ENCODE data around the gene NSG1. TPM values are rescaled to one million over a fixed set of nuclear protein-coding genes. Genes with fewer than 3 reads are reported as not detected.

NSG1 gene
- total RNA-seq, 3 donors from 2014 or later, result 0.48 to 7.3 (median 6.2) TPM

DNA sequence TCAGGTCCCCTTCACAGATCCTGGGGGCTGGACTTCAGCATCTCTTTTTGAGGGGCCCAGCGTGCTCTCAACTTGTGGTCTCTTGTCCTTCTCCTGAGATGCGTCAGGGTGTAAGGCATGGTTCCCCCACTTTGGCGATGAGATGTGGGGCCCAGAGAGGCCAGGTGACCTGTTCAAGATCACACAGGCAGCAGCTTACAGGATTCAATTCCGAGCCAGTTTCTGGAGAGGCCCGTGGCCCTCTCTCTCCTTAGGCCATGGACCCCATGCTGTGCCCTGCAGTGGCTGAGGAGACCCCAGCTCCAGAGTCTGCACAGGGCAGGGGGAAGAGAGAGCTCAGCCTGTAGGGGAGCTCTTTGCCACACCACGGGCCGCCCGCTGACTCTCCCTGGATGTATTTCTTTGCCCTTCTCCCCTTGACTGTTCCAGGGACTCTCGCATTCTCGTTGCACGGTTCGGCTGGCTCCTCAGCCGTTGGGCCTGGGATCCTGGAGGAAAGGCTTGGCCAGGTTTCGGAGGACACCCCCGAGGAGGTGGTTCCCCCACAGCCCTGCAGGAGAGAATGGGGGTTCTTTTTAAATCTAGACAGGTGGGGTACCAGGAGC is 18.6 kb downstream of the NSG1 start:
- TF ChIP-seq POLR2AphosphoS5 (IDR thresholded peaks at IDR 0.05) (no peak), POLR2A (IDR thresholded peaks at IDR 0.05) (no peak)
- TF ChIP-seq, protein P1, sequence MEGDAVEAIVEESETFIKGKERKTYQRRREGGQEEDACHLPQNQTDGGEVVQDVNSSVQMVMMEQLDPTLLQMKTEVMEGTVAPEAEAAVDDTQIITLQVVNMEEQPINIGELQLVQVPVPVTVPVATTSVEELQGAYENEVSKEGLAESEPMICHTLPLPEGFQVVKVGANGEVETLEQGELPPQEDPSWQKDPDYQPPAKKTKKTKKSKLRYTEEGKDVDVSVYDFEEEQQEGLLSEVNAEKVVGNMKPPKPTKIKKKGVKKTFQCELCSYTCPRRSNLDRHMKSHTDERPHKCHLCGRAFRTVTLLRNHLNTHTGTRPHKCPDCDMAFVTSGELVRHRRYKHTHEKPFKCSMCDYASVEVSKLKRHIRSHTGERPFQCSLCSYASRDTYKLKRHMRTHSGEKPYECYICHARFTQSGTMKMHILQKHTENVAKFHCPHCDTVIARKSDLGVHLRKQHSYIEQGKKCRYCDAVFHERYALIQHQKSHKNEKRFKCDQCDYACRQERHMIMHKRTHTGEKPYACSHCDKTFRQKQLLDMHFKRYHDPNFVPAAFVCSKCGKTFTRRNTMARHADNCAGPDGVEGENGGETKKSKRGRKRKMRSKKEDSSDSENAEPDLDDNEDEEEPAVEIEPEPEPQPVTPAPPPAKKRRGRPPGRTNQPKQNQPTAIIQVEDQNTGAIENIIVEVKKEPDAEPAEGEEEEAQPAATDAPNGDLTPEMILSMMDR (IDR thresholded peaks at IDR 0.05), result no peak
- H3K4me3 ChIP-seq, result no peak overlapping the region
- peaks cover 0 to 23% of the 10 kb centered on the region in 2 donors for H3K27me3 ChIP-seq
- H3K9me3 ChIP-seq, result no peaks in the 10 kb centered on the region
- no peak overlapping the region for H3K27ac ChIP-seq
- no peaks in the 10 kb centered on the region for H3K36me3 ChIP-seq
- no peak for DNase-seq (ENCODE audit: low spot score in 2 of 2)
- no peaks in the 10 kb centered on the region for H3K4me1 ChIP-seq
- intact Hi-C loops (cut with DNase I; ENCODE audit: low total_unique reads), result no loop called here

DNA sequence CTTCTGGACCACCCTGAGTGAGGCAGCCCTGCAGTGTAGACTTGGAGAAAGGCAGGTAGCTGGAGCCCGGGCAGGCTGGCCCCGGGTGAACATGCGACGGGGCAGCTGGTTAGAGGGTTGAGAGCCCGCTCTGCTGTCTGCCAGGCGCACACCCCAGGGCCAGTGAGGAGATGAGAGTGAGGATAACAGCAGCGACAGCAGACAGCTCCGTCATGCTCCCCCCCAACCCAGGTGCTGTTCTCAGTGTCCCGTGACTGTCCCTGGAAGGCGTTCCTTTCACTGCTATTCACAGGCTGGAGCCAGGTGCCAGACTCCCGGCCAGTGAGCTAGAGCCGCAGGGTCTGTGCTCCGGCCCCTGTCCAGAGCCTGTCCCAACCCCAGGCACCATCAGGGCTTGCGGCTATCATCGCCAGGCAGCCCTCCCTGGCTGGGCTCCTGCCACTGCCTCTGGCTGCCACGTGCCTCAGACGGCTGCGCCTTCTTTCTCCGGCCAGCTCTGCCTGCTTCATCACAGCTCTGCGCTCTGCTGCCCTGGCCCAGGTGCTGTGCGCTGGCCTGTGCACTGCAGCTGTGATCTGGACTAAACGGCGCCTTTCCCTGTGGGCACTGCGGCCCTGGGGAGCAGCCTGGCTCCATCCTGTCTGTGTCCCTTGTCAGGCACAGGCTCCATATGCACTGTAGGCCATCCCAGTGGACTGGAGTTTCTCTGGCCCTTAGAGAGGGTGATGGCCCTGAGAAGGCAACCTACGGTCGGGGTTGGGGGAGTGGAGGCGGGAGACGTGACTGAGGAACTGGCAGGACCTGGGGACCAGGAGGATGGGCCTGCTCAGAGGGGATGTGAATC is 19.8 kb downstream of the NSG1 start:
- intact Hi-C loops (cut with DNase I; ENCODE audit: low total_unique reads), result no loop called here
- H3K27ac ChIP-seq, result no peak overlapping the region
- no peak for DNase-seq (ENCODE audit: low spot score in 2 of 2)
- no peak overlapping the region for H3K4me3 ChIP-seq
- no peaks in the 10 kb centered on the region for H3K36me3 ChIP-seq
- no peaks in the 10 kb centered on the region for H3K4me1 ChIP-seq
- H3K9me3 ChIP-seq, result no peaks in the 10 kb centered on the region
- TF ChIP-seq POLR2A (IDR thresholded peaks at IDR 0.05), result no peak
- TF ChIP-seq, protein P1 (IDR thresholded peaks at IDR 0.05), result no peak
- no peak for TF ChIP-seq POLR2AphosphoS5 (IDR thresholded peaks at IDR 0.05)
- peaks cover 0 to 19% of the 10 kb centered on the region in 2 donors for H3K27me3 ChIP-seq

DNA sequence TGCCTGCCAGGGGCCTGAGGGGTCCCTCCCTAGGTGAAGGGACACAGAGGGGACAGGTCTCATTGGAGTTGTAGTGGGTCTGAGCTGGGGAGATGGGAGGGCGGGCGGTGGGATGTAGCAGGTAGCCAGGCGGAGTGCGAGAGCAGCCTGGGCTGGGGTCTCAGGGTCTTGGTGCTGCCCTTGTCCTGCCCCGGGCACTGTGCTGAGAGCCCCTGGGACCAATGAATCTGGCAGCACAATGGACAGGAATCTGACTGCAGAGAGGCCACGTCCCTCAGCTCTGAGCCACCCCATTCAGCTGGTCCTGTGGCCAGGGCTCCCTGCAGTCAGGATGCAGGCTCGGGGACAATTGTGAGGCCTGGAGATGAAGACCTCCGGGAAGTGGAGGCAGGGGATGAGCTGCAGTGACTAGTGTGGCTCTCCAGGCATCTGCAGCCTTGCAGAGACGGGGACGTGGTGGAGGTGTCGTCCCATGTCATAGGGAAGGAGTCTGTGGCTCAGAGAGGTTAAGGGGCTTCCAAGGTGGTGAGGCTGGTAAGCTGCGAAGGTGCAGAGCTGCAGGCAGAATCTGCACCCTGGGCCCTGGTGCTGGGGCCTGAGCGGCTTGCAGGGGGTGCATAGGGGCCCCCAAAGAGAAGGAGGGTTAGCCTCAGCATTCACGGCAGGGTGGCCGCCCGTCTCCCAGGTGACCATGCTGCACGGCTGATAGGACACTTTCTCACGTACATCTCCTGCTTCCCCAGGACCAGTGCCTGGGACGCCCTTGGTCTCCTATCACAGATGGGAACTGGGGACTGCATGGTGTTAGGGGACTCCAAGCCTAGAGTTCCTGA is 20.6 kb downstream of the NSG1 start:
- Histone ChIP-seq H3K4me1 (no peaks in the 10 kb centered on the region), H3K36me3 (no peaks in the 10 kb centered on the region), H3K27ac (no peak overlapping the region), H3K9me3 (no peaks in the 10 kb centered on the region), H3K27me3 (peaks cover 0 to 19% of the 10 kb centered on the region in 2 donors), H3K4me3 (no peak overlapping the region)
- DNase-seq (ENCODE audit: low spot score in 2 of 2), result no peak
- intact Hi-C loops (cut with DNase I; ENCODE audit: low total_unique reads), result no loop called here
- TF ChIP-seq POLR2A (IDR thresholded peaks at IDR 0.05) (no peak), POLR2AphosphoS5 (IDR thresholded peaks at IDR 0.05) (no peak)
- TF ChIP-seq, protein P1 (IDR thresholded peaks at IDR 0.05), result no peak

DNA sequence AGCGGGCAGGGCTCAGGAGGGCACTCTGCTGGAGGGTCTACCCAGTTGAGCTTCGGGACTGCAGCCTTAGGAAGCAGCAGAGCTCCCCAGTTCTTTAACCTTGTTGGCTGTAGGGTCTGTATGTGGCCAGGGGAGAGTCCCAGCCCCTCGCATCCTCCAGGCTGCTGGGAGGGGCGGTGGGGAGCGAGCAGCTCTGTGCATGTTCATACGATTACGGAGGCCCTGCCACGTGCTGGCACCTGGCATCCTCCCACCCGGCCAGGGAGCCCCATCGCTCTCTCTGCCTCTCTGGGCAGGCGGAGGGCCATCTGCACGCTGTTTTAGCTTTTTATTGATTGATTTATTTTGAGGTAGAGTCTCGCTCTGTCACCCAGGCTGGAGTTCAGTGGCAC is 21.2 kb downstream of the NSG1 start:
- H3K27me3 ChIP-seq, result peaks cover 0 to 16% of the 10 kb centered on the region in 2 donors
- intact Hi-C loops (cut with DNase I; ENCODE audit: low total_unique reads), result no loop called here
- no peak overlapping the region for H3K4me3 ChIP-seq
- H3K27ac ChIP-seq, result no peak overlapping the region
- no peaks in the 10 kb centered on the region for H3K4me1 ChIP-seq
- no peaks in the 10 kb centered on the region for H3K36me3 ChIP-seq
- no peak for DNase-seq (ENCODE audit: low spot score in 2 of 2)
- no peak for TF ChIP-seq POLR2A (IDR thresholded peaks at IDR 0.05)
- no peak for TF ChIP-seq POLR2AphosphoS5 (IDR thresholded peaks at IDR 0.05)
- TF ChIP-seq, protein P1 (IDR thresholded peaks at IDR 0.05), result no peak
- no peaks in the 10 kb centered on the region for H3K9me3 ChIP-seq
